HG02642 (cell line): ENCODE data around the gene SYT6.

Experiments
- ATAC-seq: cut with Tn5 transposase; IDR thresholded peaks from one replicate; pipeline ENCODE4 v1.9.1; 2021; ENCODE audit warnings: mild to moderate bottlenecking; ENCODE audit not compliant: unreplicated experiment, poor library complexity

SYT6 gene

GRCh38 chr1:114154963-114155322, 1.3 kb upstream of the SYT6 start:
- no peak for ATAC-seq

- no peak for ATAC-seq
These were observed 685 bp upstream of the SYT6 start for GRCh38 chr1:114154146-114154962.

- no peak for ATAC-seq
These were observed 985 bp downstream of the SYT6 start for GRCh38 chr1:114152508-114153260.

- ATAC-seq, result no peak
These were observed 1.6 kb downstream of the SYT6 start for GRCh38 chr1:114152089-114152507.

- no peak for ATAC-seq
These were observed 3.7 kb downstream of the SYT6 start for GRCh38 chr1:114150016-114150415.

GRCh38 chr1:114149211-114149610, 4.5 kb downstream of the SYT6 start:
- ATAC-seq, result no peak

- ATAC-seq, result no peak
These were observed 8.0 kb downstream of the SYT6 start for GRCh38 chr1:114145504-114146151.

- no peak for ATAC-seq
These were observed 9.7 kb downstream of the SYT6 start for GRCh38 chr1:114144016-114144415.

GRCh38 chr1:114139540-114139939, 14.1 kb downstream of the SYT6 start:
- ATAC-seq, result no peak

- no peak for ATAC-seq
These were observed 16.2 kb downstream of the SYT6 start for GRCh38 chr1:114137497-114137896.

GRCh38 chr1:114135786-114136185, 17.9 kb downstream of the SYT6 start:
- no peak for ATAC-seq

GRCh38 chr1:114134518-114134917, 19.2 kb downstream of the SYT6 start:
- ATAC-seq, result no peak

GRCh38 chr1:114133129-114133528, 20.5 kb downstream of the SYT6 start:
- ATAC-seq, result no peak

GRCh38 chr1:114131526-114132220, 22.0 kb downstream of the SYT6 start:
- no peak for ATAC-seq

GRCh38 chr1:114130846-114131525, 22.7 kb downstream of the SYT6 start:
- ATAC-seq, result no peak

GRCh38 chr1:114130213-114130612, 23.5 kb downstream of the SYT6 start:
- ATAC-seq, result no peak

- no peak for ATAC-seq
These were observed 25.4 kb downstream of the SYT6 start for GRCh38 chr1:114128293-114128692.

GRCh38 chr1:114126261-114127095, 27.2 kb downstream of the SYT6 start:
- ATAC-seq, result peak; percentile 76

- no peak for ATAC-seq
These were observed 29.0 kb downstream of the SYT6 start for GRCh38 chr1:114124644-114125043.
